HFF-Myc (cell line): ENCODE data around the gene SLC66A2.

Source experiments
- DNase-seq: peaks from one replicate; pipeline ENCODE4 v3.0.0-alpha.2; 2011; ENCODE audit warnings: low read depth; ENCODE audit errors: extremely low read depth
- H3K4me3 ChIP-seq: replicated peaks from 2 replicates; pipeline ENCODE4 v1.5.1; 2011; ENCODE audit warnings: low read depth, mild to moderate bottlenecking, control low read depth, low read length
- CTCF ChIP-seq: IDR thresholded peaks from 2 replicates; pipeline ENCODE4 v1.5.1; 2012; ENCODE audit warnings: mild to moderate bottlenecking, low read depth, low read length, control low read depth; ENCODE audit errors: missing control alignments

The SLC66A2 gene

GRCh38 chr18:79926715-79927606, 24.5 kb downstream of the SLC66A2 start:
- no peak for TF ChIP-seq CTCF
- H3K4me3 ChIP-seq = no peak overlapping the region
- no peak for DNase-seq

- TF ChIP-seq CTCF = no peak
- no peak overlapping the region for H3K4me3 ChIP-seq
- DNase-seq = no peak
These were observed 25.1 kb downstream of the SLC66A2 start for GRCh38 chr18:79926306-79926705.

GRCh38 chr18:79924814-79925731, 26.4 kb downstream of the SLC66A2 start:
- TF ChIP-seq CTCF = no peak
- no peak for DNase-seq
- H3K4me3 ChIP-seq = no peak overlapping the region

- no peak overlapping the region for H3K4me3 ChIP-seq
- no peak for DNase-seq
- TF ChIP-seq CTCF = no peak
These were observed 27.4 kb downstream of the SLC66A2 start for GRCh38 chr18:79923896-79924585.

GRCh38 chr18:79922971-79923411, 28.5 kb downstream of the SLC66A2 start:
- TF ChIP-seq CTCF = no peak
- DNase-seq = no peak
- no peak overlapping the region for H3K4me3 ChIP-seq

GRCh38 chr18:79921984-79922965, 29.2 kb downstream of the SLC66A2 start:
- no peak overlapping the region for H3K4me3 ChIP-seq
- TF ChIP-seq CTCF = no peak
- DNase-seq = no peak
